ENCODE measurements around the gene WFIKKN1.

Gene WFIKKN1, protein sequence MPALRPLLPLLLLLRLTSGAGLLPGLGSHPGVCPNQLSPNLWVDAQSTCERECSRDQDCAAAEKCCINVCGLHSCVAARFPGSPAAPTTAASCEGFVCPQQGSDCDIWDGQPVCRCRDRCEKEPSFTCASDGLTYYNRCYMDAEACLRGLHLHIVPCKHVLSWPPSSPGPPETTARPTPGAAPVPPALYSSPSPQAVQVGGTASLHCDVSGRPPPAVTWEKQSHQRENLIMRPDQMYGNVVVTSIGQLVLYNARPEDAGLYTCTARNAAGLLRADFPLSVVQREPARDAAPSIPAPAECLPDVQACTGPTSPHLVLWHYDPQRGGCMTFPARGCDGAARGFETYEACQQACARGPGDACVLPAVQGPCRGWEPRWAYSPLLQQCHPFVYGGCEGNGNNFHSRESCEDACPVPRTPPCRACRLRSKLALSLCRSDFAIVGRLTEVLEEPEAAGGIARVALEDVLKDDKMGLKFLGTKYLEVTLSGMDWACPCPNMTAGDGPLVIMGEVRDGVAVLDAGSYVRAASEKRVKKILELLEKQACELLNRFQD

DNA sequence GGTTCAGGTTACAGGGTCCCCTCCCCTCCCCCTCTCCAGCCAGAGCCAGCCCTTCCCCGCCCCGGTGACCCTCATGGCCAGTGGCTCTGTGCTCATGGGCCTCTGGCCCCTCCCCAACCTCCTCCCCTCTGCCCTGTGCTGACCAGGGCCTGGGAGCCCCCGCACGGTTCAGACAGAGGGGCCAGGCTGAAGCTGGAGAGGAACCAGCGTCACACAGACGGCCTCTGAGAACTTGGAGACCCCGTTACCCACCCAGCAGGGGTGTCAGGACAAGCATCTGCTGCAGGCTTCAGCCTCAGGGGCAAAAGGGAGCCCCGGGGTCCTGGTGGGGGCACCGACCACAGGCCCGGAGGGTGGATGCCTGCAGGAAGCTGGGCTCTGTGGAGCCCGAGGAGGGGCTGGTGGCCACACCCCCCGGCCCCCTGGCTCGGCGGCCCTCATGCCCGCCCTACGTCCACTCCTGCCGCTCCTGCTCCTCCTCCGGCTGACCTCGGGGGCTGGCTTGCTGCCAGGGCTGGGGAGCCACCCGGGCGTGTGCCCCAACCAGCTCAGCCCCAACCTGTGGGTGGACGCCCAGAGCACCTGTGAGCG lies at the start of gene WFIKKN1:
WFIKKN1 (plus strand) TSS at position 171 of the 591 bp plus-strand sequence; CDS start at position 440, 269 bp downstream.
- CTCF ChIA-PET = no interaction called here
- POLR2A ChIA-PET = no interaction called here
- TF ChIP-seq HDGF (IDR thresholded peaks at IDR 0.05; ENCODE audit: borderline replicate concordance) (no peak), NFRKB (IDR thresholded peaks at IDR 0.05) (no peak), LEF1 (IDR thresholded peaks at IDR 0.05; ENCODE audit: borderline replicate concordance) (no peak), FOXM1 (IDR thresholded peaks at IDR 0.05; ENCODE audit: borderline replicate concordance) (no peak), FOXK2 (IDR thresholded peaks at IDR 0.05) (no peak), ELF4 (IDR thresholded peaks at IDR 0.05) (no peak), L3MBTL2 (conservative IDR thresholded peaks at IDR 0.05) (no peak), FOXA1 (IDR thresholded peaks at IDR 0.05) (no peak), BHLHE40 (IDR thresholded peaks at IDR 0.05; ENCODE audit: borderline replicate concordance) (no peak), ARNT (IDR thresholded peaks at IDR 0.05) (no peak), SP1 (IDR thresholded peaks at IDR 0.05) (no peak)
- TF ChIP-seq, protein P1, sequence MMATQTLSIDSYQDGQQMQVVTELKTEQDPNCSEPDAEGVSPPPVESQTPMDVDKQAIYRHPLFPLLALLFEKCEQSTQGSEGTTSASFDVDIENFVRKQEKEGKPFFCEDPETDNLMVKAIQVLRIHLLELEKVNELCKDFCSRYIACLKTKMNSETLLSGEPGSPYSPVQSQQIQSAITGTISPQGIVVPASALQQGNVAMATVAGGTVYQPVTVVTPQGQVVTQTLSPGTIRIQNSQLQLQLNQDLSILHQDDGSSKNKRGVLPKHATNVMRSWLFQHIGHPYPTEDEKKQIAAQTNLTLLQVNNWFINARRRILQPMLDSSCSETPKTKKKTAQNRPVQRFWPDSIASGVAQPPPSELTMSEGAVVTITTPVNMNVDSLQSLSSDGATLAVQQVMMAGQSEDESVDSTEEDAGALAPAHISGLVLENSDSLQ (IDR thresholded peaks at IDR 0.05) = no peak
- DNase-seq (ENCODE audit: extremely low spot score) = no peak

DNA sequence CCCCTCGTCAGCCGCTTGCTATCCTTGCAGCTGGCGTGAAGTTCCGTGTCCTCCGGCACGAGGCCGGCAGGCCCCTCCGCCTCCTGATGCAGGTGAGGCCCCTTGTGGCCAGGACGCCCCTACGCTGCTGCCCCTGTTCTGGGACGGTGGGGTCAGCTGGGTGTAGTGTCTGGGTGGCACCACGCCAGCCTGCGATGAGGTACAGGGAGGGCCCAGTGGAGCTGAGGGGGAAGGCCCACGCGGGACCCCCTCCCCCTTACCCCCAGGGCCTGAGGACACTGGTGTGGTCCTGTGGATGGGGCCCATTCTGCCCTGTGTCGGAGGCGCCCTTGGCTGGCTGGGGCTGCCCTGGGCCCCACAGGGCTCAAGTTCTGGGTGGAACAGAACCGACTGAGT lies 48.6 kb upstream of the WFIKKN1 start:
- TF ChIP-seq ZNF384 (IDR thresholded peaks at IDR 0.05) (no peak), SUZ12 (IDR thresholded peaks at IDR 0.05) (no peak), CTBP1 (IDR thresholded peaks at IDR 0.05; ENCODE audit: borderline replicate concordance) (no peak), FOXK2 (IDR thresholded peaks at IDR 0.05) (no peak)
- no peak for DNase-seq (ENCODE audit: extremely low spot score)
- CTCF ChIA-PET = interaction anchor here (0.6 kb wide), 1 partner anchor 80 kb away, joined by 4 read pairs; no protein-coding TSS in a partner anchor
- POLR2A ChIA-PET = interaction anchor here (1.0 to 1.1 kb wide), 2 partner anchors 11 kb away, joined by 3 read pairs; no protein-coding TSS in a partner anchor

DNA sequence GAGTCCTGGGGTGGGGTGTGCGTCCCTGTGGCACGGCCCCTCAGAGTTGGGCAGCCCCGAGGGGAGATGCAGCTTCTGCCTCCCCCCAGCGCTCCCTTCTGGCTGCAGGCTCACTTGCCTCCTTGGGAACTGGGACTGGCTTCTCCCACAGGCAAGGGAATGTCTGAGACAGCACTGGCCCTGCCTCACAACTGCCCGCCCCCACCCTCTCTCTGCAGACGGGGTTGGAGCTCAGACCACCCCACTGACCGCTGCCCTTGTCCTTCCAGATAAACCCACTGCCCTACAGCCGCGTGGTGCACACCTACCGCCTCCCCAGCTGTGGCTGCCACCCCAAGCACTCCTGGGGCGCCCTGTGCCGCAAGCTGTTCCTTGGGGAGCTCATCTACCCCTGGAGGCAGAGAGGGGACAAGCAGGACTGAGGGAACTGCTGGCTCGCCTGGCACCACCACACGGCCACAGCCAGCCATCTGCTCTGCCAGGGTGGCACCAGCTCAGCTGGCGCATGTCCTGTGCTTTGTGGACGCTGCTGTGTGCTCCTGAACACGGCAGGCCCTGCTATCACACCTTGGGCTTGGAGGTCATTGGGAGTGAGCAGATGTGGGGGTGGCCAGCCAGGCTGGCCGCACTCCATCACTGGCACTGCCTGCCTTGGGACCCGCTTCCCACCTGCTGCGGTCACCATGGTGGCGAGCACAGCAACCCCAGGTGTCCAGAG lies 48.0 kb upstream of the WFIKKN1 start:
- DNase-seq (ENCODE audit: extremely low spot score) = no peak
- POLR2A ChIA-PET = interaction anchor here (0.6 to 1.0 kb wide), 2 partner anchors 11 to 12 kb away, joined by 3 read pairs; no protein-coding TSS in a partner anchor
- CTCF ChIA-PET = interaction anchor here (0.6 kb wide), 1 partner anchor 81 kb away, joined by 4 read pairs; no protein-coding TSS in a partner anchor
- TF ChIP-seq CTBP1 (IDR thresholded peaks at IDR 0.05; ENCODE audit: borderline replicate concordance) (no peak), FOXK2 (IDR thresholded peaks at IDR 0.05) (no peak), ELF4 (IDR thresholded peaks at IDR 0.05) (no peak), SUZ12 (IDR thresholded peaks at IDR 0.05) (no peak), SP1 (IDR thresholded peaks at IDR 0.05) (no peak), LEF1 (IDR thresholded peaks at IDR 0.05; ENCODE audit: borderline replicate concordance) (no peak), ZNF384 (IDR thresholded peaks at IDR 0.05) (no peak), NFRKB (IDR thresholded peaks at IDR 0.05) (no peak), HDGF (IDR thresholded peaks at IDR 0.05; ENCODE audit: borderline replicate concordance) (no peak), TARDBP (IDR thresholded peaks at IDR 0.05) (no peak), BHLHE40 (IDR thresholded peaks at IDR 0.05; ENCODE audit: borderline replicate concordance) (no peak), ARNT (IDR thresholded peaks at IDR 0.05) (no peak), FOXM1 (IDR thresholded peaks at IDR 0.05; ENCODE audit: borderline replicate concordance) (no peak), L3MBTL2 (conservative IDR thresholded peaks at IDR 0.05) (no peak), FOXA1 (IDR thresholded peaks at IDR 0.05) (no peak)
- TF ChIP-seq, protein P1 (IDR thresholded peaks at IDR 0.05) = no peak

DNA sequence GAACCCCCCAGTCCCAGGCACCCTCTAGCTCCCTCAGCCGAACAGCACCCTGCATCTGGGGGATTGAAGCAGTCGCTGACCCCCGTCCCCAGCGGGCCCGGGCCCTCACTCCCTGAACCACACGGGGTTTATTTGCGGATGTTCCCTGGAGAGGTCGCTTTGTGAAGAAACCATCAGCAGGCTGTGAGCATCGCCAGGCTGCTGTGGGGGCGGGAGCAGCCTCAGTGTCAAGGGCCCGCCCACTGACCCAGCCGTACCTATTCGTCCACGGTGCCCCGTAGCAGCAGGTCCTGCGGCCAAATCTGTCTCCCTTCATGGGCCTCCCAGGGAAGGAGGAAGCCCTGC lies 47.3 kb upstream of the WFIKKN1 start:
- TF ChIP-seq SP1 (IDR thresholded peaks at IDR 0.05) (no peak), FOXM1 (IDR thresholded peaks at IDR 0.05; ENCODE audit: borderline replicate concordance) (no peak), FOXA1 (IDR thresholded peaks at IDR 0.05) (no peak), L3MBTL2 (conservative IDR thresholded peaks at IDR 0.05) (no peak), LEF1 (IDR thresholded peaks at IDR 0.05; ENCODE audit: borderline replicate concordance) (no peak)
- TF ChIP-seq, protein P1 (IDR thresholded peaks at IDR 0.05) = no peak
- DNase-seq (ENCODE audit: extremely low spot score) = no peak
- POLR2A ChIA-PET = interaction anchor here (0.6 kb wide), 1 partner anchor 11 kb away, joined by 3 read pairs; no protein-coding TSS in a partner anchor
- CTCF ChIA-PET = no interaction called here

DNA sequence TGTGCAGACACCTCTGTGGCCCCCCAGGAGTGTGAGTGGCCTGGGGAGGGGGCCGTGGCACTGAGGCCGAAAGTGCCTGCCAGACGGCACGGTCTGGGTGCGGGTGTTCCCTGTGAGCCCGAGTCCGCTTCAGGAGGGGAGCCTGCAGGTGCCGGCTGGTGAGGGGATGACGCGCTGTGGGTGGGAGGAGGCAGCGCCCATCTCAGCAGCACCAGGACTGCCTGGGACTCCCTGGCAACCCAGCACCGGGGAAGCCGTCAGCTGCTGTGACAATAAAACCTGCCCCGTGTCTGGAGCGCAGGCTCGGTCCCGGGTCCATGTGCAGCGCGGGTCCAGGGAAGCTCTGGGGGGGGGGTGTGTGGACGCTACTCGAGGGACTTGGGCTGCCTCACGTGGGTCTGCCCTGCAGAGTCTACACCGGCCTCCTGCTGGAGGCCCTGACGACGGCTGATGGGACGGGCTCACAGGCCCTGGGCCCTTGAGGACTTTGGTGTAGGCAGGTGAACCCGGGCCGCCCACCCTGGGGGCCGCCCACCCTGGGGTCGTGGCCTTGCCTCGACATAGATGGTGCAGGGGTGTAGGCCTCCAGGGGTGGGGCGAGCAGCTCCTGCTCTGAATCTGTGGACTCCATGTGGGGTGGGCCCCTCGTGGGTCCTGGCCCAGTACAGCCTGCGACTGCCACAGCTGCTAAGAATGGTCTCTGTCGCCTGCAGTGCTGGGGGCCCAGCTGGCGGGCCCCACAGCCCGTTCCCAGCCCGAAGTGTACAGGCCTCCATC lies 46.8 kb upstream of the WFIKKN1 start:
- no peak for DNase-seq (ENCODE audit: extremely low spot score)
- ChIA-PET CTCF (no interaction called here), POLR2A (interaction anchor here (1.7 kb wide), 1 partner anchor 53 kb away, joined by 4 read pairs; the partner anchor contains the start of gene METTL26)

More for the DNA sequence above, 46.8 kb upstream of the WFIKKN1 start:
- TF ChIP-seq LEF1 (IDR thresholded peaks at IDR 0.05; ENCODE audit: borderline replicate concordance) (no peak), ARNT (IDR thresholded peaks at IDR 0.05) (no peak), CTBP1 (IDR thresholded peaks at IDR 0.05; ENCODE audit: borderline replicate concordance) (no peak), FOXK2 (IDR thresholded peaks at IDR 0.05) (no peak), HDGF (IDR thresholded peaks at IDR 0.05; ENCODE audit: borderline replicate concordance) (no peak), FOXM1 (IDR thresholded peaks at IDR 0.05; ENCODE audit: borderline replicate concordance) (no peak), ELF4 (IDR thresholded peaks at IDR 0.05) (no peak), SP1 (IDR thresholded peaks at IDR 0.05) (no peak), SUZ12 (IDR thresholded peaks at IDR 0.05) (no peak), NFRKB (IDR thresholded peaks at IDR 0.05) (no peak), ZNF384 (IDR thresholded peaks at IDR 0.05) (no peak), L3MBTL2 (conservative IDR thresholded peaks at IDR 0.05) (no peak), BHLHE40 (IDR thresholded peaks at IDR 0.05; ENCODE audit: borderline replicate concordance) (no peak), FOXA1 (IDR thresholded peaks at IDR 0.05) (no peak), TARDBP (IDR thresholded peaks at IDR 0.05) (no peak)
- TF ChIP-seq, protein P1 (IDR thresholded peaks at IDR 0.05) = no peak
